Mammary epithelial cell (primary cell): Measurements from ENCODE around the gene TBC1D22B.

Source experiments
- CTCF ChIP-seq, 2 donors: IDR thresholded peaks in 1 of 2; conservative IDR thresholded peaks in 1 of 2; 2 replicates each; pipeline ENCODE4 v1.5.1; 2011 to 2012; ENCODE audit warnings: inconsistent platforms in 2 of 2, low read length in 2 of 2, mild to moderate bottlenecking in 2 of 2, control low read depth in 1 of 2, low read depth in 1 of 2; ENCODE audit not compliant: insufficient read depth in 1 of 2; ENCODE audit errors: extremely low read depth in 1 of 2
- EZH2 ChIP-seq: IDR thresholded peaks from 2 replicates; pipeline ENCODE4 v1.6.1; 2012; ENCODE audit warnings: low read length, inconsistent platforms, borderline replicate concordance

- TF ChIP-seq CTCF (conservative IDR thresholded peaks at IDR 0.05 in 1 of 2, IDR thresholded peaks at IDR 0.05 in 1 of 2; ENCODE audit: extremely low read depth in 1 of 2, insufficient read depth in 1 of 2, low read depth in 1 of 2, low read length in 2 of 2), result no peak
- TF ChIP-seq EZH2, result no peak
Measured at GRCh38 chr6:37334047-37334446, 76.5 kb downstream of the TBC1D22B start.
